H9 (cell line): ENCODE results near the gene GNAS-AS1. TPM values are rescaled to one million over a fixed set of nuclear protein-coding genes. Genes with fewer than 3 reads are reported as not detected.

Source experiments
- DNase-seq: peaks from one replicate; pipeline ENCODE4 v3.0.0-alpha.2; 2017
- H2AFZ ChIP-seq: one replicate; pipeline ENCODE4 v1.6.1; 2013; ENCODE audit warnings: mild to moderate bottlenecking, low read length, control low read depth, moderate library complexity
- H2AK5ac ChIP-seq: 2 replicates; pipeline ENCODE4 v1.6.1; 2013; ENCODE audit warnings: low read length, control low read depth, mixed read lengths; ENCODE audit not compliant: insufficient read length
- H2BK120ac ChIP-seq: one replicate; pipeline ENCODE4 v1.6.1; 2013; ENCODE audit warnings: low read depth, mild to moderate bottlenecking, low read length, control low read depth, inconsistent platforms; ENCODE audit not compliant: poor library complexity, severe bottlenecking
- H2BK12ac ChIP-seq: 2 replicates; pipeline ENCODE4 v1.6.1; 2013; ENCODE audit warnings: low read length, control low read depth, mixed read lengths, low read depth; ENCODE audit not compliant: insufficient read length
- H2BK15ac ChIP-seq: 2 replicates; pipeline ENCODE4 v1.6.1; 2013; ENCODE audit warnings: low read depth, low read length, control low read depth
- H2BK20ac ChIP-seq: one replicate; pipeline ENCODE4 v1.6.1; 2013; ENCODE audit warnings: low read depth, mild to moderate bottlenecking, low read length, control low read depth, inconsistent platforms; ENCODE audit not compliant: poor library complexity, severe bottlenecking
- H2BK5ac ChIP-seq: 2 replicates; pipeline ENCODE4 v1.6.1; 2013; ENCODE audit warnings: low read length, control low read depth, mixed read lengths; ENCODE audit not compliant: insufficient read length
- H3K14ac ChIP-seq: 2 replicates; pipeline ENCODE4 v1.6.1; 2013; ENCODE audit warnings: low read length, control low read depth; ENCODE audit not compliant: insufficient read depth
- H3K18ac ChIP-seq: 2 replicates; pipeline ENCODE4 v1.6.1; 2013; ENCODE audit warnings: low read depth, mild to moderate bottlenecking, mixed read lengths, low read length, control low read depth; ENCODE audit not compliant: insufficient read length
- H3K23ac ChIP-seq: 2 replicates; pipeline ENCODE4 v1.6.1; 2013; ENCODE audit warnings: low read length, control low read depth, mixed read lengths, low read depth; ENCODE audit not compliant: insufficient read length
- H3K23me2 ChIP-seq: 2 replicates; pipeline ENCODE4 v1.6.1; 2013; ENCODE audit warnings: low read depth, mild to moderate bottlenecking, mixed read lengths, low read length, control low read depth; ENCODE audit not compliant: insufficient read length, poor library complexity, severe bottlenecking
- H3K27ac ChIP-seq: 2 replicates; pipeline ENCODE4 v1.5.1; 2013; ENCODE audit warnings: low read length, control low read depth, mixed read lengths, low read depth; ENCODE audit not compliant: insufficient read length
- H3K27me3 ChIP-seq: 2 replicates; pipeline ENCODE4 v1.6.1; 2013; ENCODE audit warnings: low read length, control low read depth, inconsistent platforms; ENCODE audit not compliant: insufficient read depth
- H3K4ac ChIP-seq: 2 replicates; pipeline ENCODE4 v1.6.1; 2013; ENCODE audit warnings: low read depth, mild to moderate bottlenecking, control low read depth, inconsistent platforms, low read length, moderate library complexity
- H3K4me1 ChIP-seq: 2 replicates; pipeline ENCODE4 v1.6.1; 2013; ENCODE audit warnings: low read length, control low read depth, inconsistent platforms; ENCODE audit not compliant: insufficient read depth
- H3K4me2 ChIP-seq: 2 replicates; pipeline ENCODE4 v1.6.1; 2013; ENCODE audit warnings: low read length, control low read depth, mixed read lengths; ENCODE audit not compliant: insufficient read length, insufficient read depth
- H3K56ac ChIP-seq: 2 replicates; pipeline ENCODE4 v1.6.1; 2013; ENCODE audit warnings: low read depth, mild to moderate bottlenecking, mixed read lengths, low read length, control low read depth; ENCODE audit not compliant: insufficient read length
- H3K79me1 ChIP-seq: 2 replicates; pipeline ENCODE4 v1.6.1; 2013; ENCODE audit warnings: low read depth, mild to moderate bottlenecking, moderate library complexity, low read length, control low read depth, inconsistent platforms; ENCODE audit not compliant: insufficient read depth, poor library complexity, severe bottlenecking
- H3K79me2 ChIP-seq: 2 replicates; pipeline ENCODE4 v1.6.1; 2013; ENCODE audit warnings: low read length, control low read depth, inconsistent platforms; ENCODE audit not compliant: insufficient read depth
- H3K9ac ChIP-seq: 2 replicates; pipeline ENCODE4 v1.6.1; 2013; ENCODE audit warnings: low read length, control low read depth, mixed read lengths; ENCODE audit not compliant: insufficient read length; ENCODE audit errors: extremely low read depth
- H3K9me3 ChIP-seq: one replicate; pipeline ENCODE4 v1.6.1; 2013; ENCODE audit warnings: low read depth, low read length, inconsistent platforms; ENCODE audit not compliant: control insufficient read depth
- H3T11ph ChIP-seq: one replicate; pipeline ENCODE4 v1.6.1; 2013; ENCODE audit warnings: mild to moderate bottlenecking, low read length, control low read depth, inconsistent platforms
- H4K20me1 ChIP-seq: one replicate; pipeline ENCODE4 v1.6.1; 2013; ENCODE audit not compliant: control insufficient read depth, insufficient read length, insufficient read depth
- H4K5ac ChIP-seq: 2 replicates; pipeline ENCODE4 v1.6.1; 2013; ENCODE audit warnings: low read depth, mild to moderate bottlenecking, mixed read lengths, low read length, control low read depth; ENCODE audit not compliant: insufficient read length
- H4K8ac ChIP-seq: replicated peaks from 2 replicates; pipeline ENCODE4 v1.6.1; 2013; ENCODE audit warnings: low read length, control low read depth, mixed read lengths, low read depth; ENCODE audit not compliant: insufficient read length
- H4K91ac ChIP-seq: 2 replicates; pipeline ENCODE4 v1.6.1; 2013; ENCODE audit warnings: low read depth, mild to moderate bottlenecking, moderate library complexity, mixed read lengths, low read length, control low read depth; ENCODE audit not compliant: insufficient read length
- H3K27ac Mint-ChIP-seq, 3 experiments: 2 replicates in 2 of 3; 3 replicates in 1 of 3; pipeline ENCODE4 v1.8.0; 2020 to 2021; ENCODE audit warnings: mixed read lengths in 3 of 3, mild to moderate bottlenecking in 1 of 3, moderate library complexity in 1 of 3
- H3K27me3 Mint-ChIP-seq: 2 replicates; pipeline ENCODE4 v1.8.0; 2021; ENCODE audit warnings: low read depth, mild to moderate bottlenecking, moderate library complexity, mixed read lengths
- H3K36me3 Mint-ChIP-seq, 3 experiments: 2 replicates in 2 of 3; 3 replicates in 1 of 3; pipeline ENCODE4 v1.8.0; 2020 to 2021; ENCODE audit warnings: low read depth in 3 of 3, mixed read lengths in 3 of 3; ENCODE audit not compliant: insufficient read depth in 1 of 3
- H3K4me1 Mint-ChIP-seq, 2 experiments: 2 replicates each; pipeline ENCODE4 v1.8.0; 2020; ENCODE audit warnings: mixed read lengths in 2 of 2
- H3K4me3 Mint-ChIP-seq, 2 experiments: 2 replicates in 1 of 2; 3 replicates in 1 of 2; pipeline ENCODE4 v1.8.0; 2020 to 2021; ENCODE audit warnings: mild to moderate bottlenecking in 2 of 2, mixed read lengths in 2 of 2, moderate library complexity in 1 of 2
- H3K9me3 Mint-ChIP-seq, 2 experiments: 2 replicates in 1 of 2; 3 replicates in 1 of 2; pipeline ENCODE4 v1.8.0; 2020; ENCODE audit warnings: mild to moderate bottlenecking in 2 of 2, mixed read lengths in 2 of 2, moderate library complexity in 1 of 2
- WGBS: extraction: QIAGEN DNeasy Blood & Tissue Kit; methylation state at CpG from one replicate; pipeline ENCODE4 v1.1.7; 2013; ENCODE audit warnings: missing lambda C conversion rate, low lambda C conversion rate, mixed read lengths; ENCODE audit not compliant: insufficient read length; ENCODE audit errors: extremely low coverage; 5-methylcytosine and 5-hydroxymethylcytosine counted together
- total RNA-seq: library from RNA; stranded (reverse); gene quantifications from 2 replicates; pipeline ENCODE4 v1.2.1, GENCODE V29; 2021
- TF ChIP-seq, protein P1 (sequence below): fragments of 200-600 bp; sonication (generic); conservative IDR thresholded peaks from 3 replicates; pipeline ENCODE4 v1.8.0; 2021; ENCODE audit warnings: antibody characterized with exemption, mild to moderate bottlenecking

GNAS-AS1 gene
- total RNA-seq, 1 experiment from 2014 or later: 11.3 TPM

DNA sequence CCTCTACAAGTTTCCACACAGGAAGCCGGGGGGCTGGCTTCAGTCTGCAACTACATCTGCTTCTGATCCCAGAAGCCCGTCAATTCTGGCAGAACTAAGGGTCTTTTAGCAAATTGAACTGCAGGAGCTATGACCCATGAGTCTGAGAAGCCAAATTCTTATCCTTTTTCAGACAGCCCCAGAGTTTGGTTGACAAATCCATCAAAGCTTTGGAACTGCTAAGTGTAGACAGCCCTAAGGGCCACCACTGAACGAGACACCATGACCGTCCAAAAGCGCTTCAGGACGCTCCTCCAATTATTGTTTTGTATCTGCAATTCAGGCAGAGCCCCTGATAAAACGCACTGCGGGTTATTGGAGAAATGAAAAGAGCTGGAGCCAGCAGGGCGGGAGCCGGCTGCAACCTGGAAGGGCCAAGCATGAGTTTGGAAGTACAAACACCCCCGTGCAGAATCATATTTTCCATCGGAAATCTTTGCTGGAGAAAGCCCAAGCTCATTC, 67.1 kb downstream of the GNAS-AS1 start:
- Histone ChIP-seq H3K23me2 (no peaks in the 10 kb centered on the region), H2BK5ac (no peak overlapping the region), H2BK12ac (no peak overlapping the region), H2BK120ac (no peak overlapping the region), H3K9ac (no peak overlapping the region), H3K23ac (no peak overlapping the region), H3K9me3 (no peaks in the 10 kb centered on the region), H4K5ac (no peak overlapping the region), H3K79me2 (no peaks in the 10 kb centered on the region), H3K4me2 (no peak overlapping the region), H2AFZ (no peak overlapping the region), H4K8ac (no peak overlapping the region), H3K4me1 (no peaks in the 10 kb centered on the region), H3K18ac (no peak overlapping the region), H3K27me3 (no peaks in the 10 kb centered on the region; the same call in 1 of the 2 replicates), H2BK20ac (no peak overlapping the region), H4K20me1 (no peaks in the 10 kb centered on the region), H4K91ac (no peak overlapping the region), H2BK15ac (no peak overlapping the region), H3K14ac (no peak overlapping the region), H3K56ac (no peak overlapping the region), H3K27ac (no peak overlapping the region), H3K4ac (no peak overlapping the region), H2AK5ac (no peak overlapping the region), H3K79me1 (no peaks in the 10 kb centered on the region), H3T11ph (no peak overlapping the region)
- Mint-ChIP-seq H3K27me3 (peaks cover 38% of the 10 kb centered on the region), H3K9me3 (no peaks in the 10 kb centered on the region), H3K27ac (no peak overlapping the region; a peak in 1 of 7 replicates), H3K4me3 (no peak overlapping the region), H3K4me1 (peaks cover 23 to 30% of the 10 kb centered on the region in 2 experiments), H3K36me3 (no peaks in the 10 kb centered on the region)
- WGBS: no CpG with 5 or more reads among the region's 12 CpGs
- no peak for DNase-seq
- TF ChIP-seq, protein P1, sequence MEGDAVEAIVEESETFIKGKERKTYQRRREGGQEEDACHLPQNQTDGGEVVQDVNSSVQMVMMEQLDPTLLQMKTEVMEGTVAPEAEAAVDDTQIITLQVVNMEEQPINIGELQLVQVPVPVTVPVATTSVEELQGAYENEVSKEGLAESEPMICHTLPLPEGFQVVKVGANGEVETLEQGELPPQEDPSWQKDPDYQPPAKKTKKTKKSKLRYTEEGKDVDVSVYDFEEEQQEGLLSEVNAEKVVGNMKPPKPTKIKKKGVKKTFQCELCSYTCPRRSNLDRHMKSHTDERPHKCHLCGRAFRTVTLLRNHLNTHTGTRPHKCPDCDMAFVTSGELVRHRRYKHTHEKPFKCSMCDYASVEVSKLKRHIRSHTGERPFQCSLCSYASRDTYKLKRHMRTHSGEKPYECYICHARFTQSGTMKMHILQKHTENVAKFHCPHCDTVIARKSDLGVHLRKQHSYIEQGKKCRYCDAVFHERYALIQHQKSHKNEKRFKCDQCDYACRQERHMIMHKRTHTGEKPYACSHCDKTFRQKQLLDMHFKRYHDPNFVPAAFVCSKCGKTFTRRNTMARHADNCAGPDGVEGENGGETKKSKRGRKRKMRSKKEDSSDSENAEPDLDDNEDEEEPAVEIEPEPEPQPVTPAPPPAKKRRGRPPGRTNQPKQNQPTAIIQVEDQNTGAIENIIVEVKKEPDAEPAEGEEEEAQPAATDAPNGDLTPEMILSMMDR: no peak
